Ascending aorta (tissue), 2 donors: ENCODE results near the gene PIEZO1. TPM values are rescaled to one million over a fixed set of nuclear protein-coding genes. Genes with fewer than 3 reads are reported as not detected.
A peak's percentile ranks its signal among the peaks of the same experiment; 100 is the strongest.

ENCODE experiments used
- DNase-seq, 2 donors: peaks; one replicate each; pipeline ENCODE4 v3.0.0-alpha.2; 2019; ENCODE audit warnings: low spot score in 2 of 2
- H3K27ac ChIP-seq, 2 donors: fragments of 200-600 bp; sonication (generic); one replicate each; pipeline ENCODE4 v1.5.1; 2016 to 2017; ENCODE audit warnings: mild to moderate bottlenecking in 1 of 2
- H3K27me3 ChIP-seq: fragments of 200-600 bp; sonication (generic); one replicate; pipeline ENCODE4 v1.5.1; 2017
- H3K36me3 ChIP-seq, 2 donors: fragments of 200-600 bp; sonication (generic); one replicate each; pipeline ENCODE4 v1.5.1; 2016
- H3K4me1 ChIP-seq, 2 donors: fragments of 200-600 bp; sonication (generic); one replicate each; pipeline ENCODE4 v1.5.1; 2016 to 2017; ENCODE audit warnings: mild to moderate bottlenecking in 1 of 2
- H3K4me3 ChIP-seq, 2 donors: fragments of 200-600 bp; sonication (generic); one replicate each; pipeline ENCODE4 v1.5.1; 2016 to 2017; ENCODE audit warnings: mild to moderate bottlenecking in 1 of 2
- H3K9me3 ChIP-seq, 2 donors: fragments of 200-600 bp; sonication (generic); one replicate each; pipeline ENCODE4 v1.5.1; 2016
- CTCF ChIP-seq, 3 experiments: fragments of 200-600 bp in 2 of 3; fragments of 450-650 bp in 1 of 3; sonication (generic) in 2 of 3; IDR thresholded peaks; one replicate each; pipeline ENCODE4 v1.5.1; 2016 to 2019; ENCODE audit warnings: antibody characterized with exemption in 3 of 3, mild to moderate bottlenecking in 1 of 3, moderate library complexity in 1 of 3
- intact Hi-C: fragments of 100-400 bp; cut with DNase I; formaldehyde crosslinking; loops from one replicate; pipeline ENCODE4 v1.15.1; 2023
- total RNA-seq: library from RNA; depleted of rRNA; stranded (reverse); fragments of >200 nt; gene quantifications from one replicate; pipeline ENCODE4 v1.1.0, GENCODE V29; 2016

The PIEZO1 gene
- total RNA-seq, 1 donor from 2014 or later: 428 TPM

GRCh38 chr16:88815901-88816589 is 31.0 kb upstream of the PIEZO1 start:
- no peak for DNase-seq
- Histone ChIP-seq H3K27ac (no peak overlapping the region), H3K4me3 (no peak overlapping the region), H3K27me3 (no peaks in the 10 kb centered on the region), H3K4me1 (peaks cover 0 to 7% of the 10 kb centered on the region in 2 donors), H3K36me3 (peaks cover 3 to 5% of the 10 kb centered on the region in 2 donors), H3K9me3 (no peaks in the 10 kb centered on the region)
- peak; percentile 33 to 53 (median 36) for TF ChIP-seq CTCF (IDR thresholded peaks at IDR 0.05)
- intact Hi-C loops: no loop called here

- Histone ChIP-seq H3K4me3 (no peak overlapping the region), H3K36me3 (no peaks in the 10 kb centered on the region), H3K27me3 (no peaks in the 10 kb centered on the region), H3K4me1 (peaks cover 5 to 12% of the 10 kb centered on the region in 2 donors), H3K9me3 (no peaks in the 10 kb centered on the region), H3K27ac (no peak overlapping the region)
- TF ChIP-seq CTCF (IDR thresholded peaks at IDR 0.05): no peak
- no peak for DNase-seq
- intact Hi-C loops: no loop called here
Measured at GRCh38 chr16:88815227-88815626, 30.2 kb upstream of the PIEZO1 start.

- no peak for DNase-seq
- TF ChIP-seq CTCF (IDR thresholded peaks at IDR 0.05): no peak
- H3K4me1 ChIP-seq: peaks cover 8 to 21% of the 10 kb centered on the region in 2 donors
- H3K4me3 ChIP-seq: no peak overlapping the region
- no peaks in the 10 kb centered on the region for H3K27me3 ChIP-seq
- intact Hi-C loops: loop anchor here (5.0 kb wide), 2 partner anchors 152 to 1158 kb away; partner anchors contain the start of gene MVD
- H3K36me3 ChIP-seq: peaks cover 4 to 9% of the 10 kb centered on the region in 2 donors
- H3K9me3 ChIP-seq: no peaks in the 10 kb centered on the region
- no peak overlapping the region for H3K27ac ChIP-seq
Measured at GRCh38 chr16:88814144-88814502, 29.1 kb upstream of the PIEZO1 start.

GRCh38 chr16:88813269-88814143 is 28.5 kb upstream of the PIEZO1 start:
- Histone ChIP-seq H3K4me3 (peak overlapping the region in 1 of 2 donors; percentile 83), H3K27me3 (no peaks in the 10 kb centered on the region), H3K4me1 (peaks cover 8 to 21% of the 10 kb centered on the region in 2 donors), H3K9me3 (no peaks in the 10 kb centered on the region), H3K27ac (peak overlapping the region; percentile 86 to 93), H3K36me3 (peaks cover 8 to 14% of the 10 kb centered on the region in 2 donors)
- no peak for DNase-seq
- no peak for TF ChIP-seq CTCF (IDR thresholded peaks at IDR 0.05)
- intact Hi-C loops: loop anchor here (2.0 to 5.0 kb wide), 3 partner anchors 151 to 1159 kb away; partner anchors contain the start of genes MVD and ZNF778

GRCh38 chr16:88812513-88813268 is 27.7 kb upstream of the PIEZO1 start:
- Histone ChIP-seq H3K4me1 (peaks cover 8 to 21% of the 10 kb centered on the region in 2 donors), H3K27me3 (no peaks in the 10 kb centered on the region), H3K4me3 (peak overlapping the region; percentile 80 to 83), H3K9me3 (no peaks in the 10 kb centered on the region), H3K36me3 (peaks cover 12 to 22% of the 10 kb centered on the region in 2 donors), H3K27ac (peak overlapping the region; percentile 86 to 93)
- TF ChIP-seq CTCF (IDR thresholded peaks at IDR 0.05): peak in 1 of 3 experiments; percentile 5
- peak in 1 of 2 donors; percentile 80 for DNase-seq
- intact Hi-C loops: loop anchor here (1.0 to 5.0 kb wide), 4 partner anchors 27 to 1160 kb away; partner anchors contain the start of genes MVD, PIEZO1 and ZNF778
